ENCODE results near the gene ADAMTS12. TPM values are rescaled to one million over a fixed set of nuclear protein-coding genes. Genes with fewer than 3 reads are reported as not detected.

ADAMTS12 gene
- total RNA-seq, 2 experiments from 2014 or later: not detected

GRCh38 chr5:33905381-33905780 is 13.6 kb upstream of the ADAMTS12 start:
- intact Hi-C loops (cut with micrococcal nuclease): no loop called here
- TF ChIP-seq, protein P1, sequence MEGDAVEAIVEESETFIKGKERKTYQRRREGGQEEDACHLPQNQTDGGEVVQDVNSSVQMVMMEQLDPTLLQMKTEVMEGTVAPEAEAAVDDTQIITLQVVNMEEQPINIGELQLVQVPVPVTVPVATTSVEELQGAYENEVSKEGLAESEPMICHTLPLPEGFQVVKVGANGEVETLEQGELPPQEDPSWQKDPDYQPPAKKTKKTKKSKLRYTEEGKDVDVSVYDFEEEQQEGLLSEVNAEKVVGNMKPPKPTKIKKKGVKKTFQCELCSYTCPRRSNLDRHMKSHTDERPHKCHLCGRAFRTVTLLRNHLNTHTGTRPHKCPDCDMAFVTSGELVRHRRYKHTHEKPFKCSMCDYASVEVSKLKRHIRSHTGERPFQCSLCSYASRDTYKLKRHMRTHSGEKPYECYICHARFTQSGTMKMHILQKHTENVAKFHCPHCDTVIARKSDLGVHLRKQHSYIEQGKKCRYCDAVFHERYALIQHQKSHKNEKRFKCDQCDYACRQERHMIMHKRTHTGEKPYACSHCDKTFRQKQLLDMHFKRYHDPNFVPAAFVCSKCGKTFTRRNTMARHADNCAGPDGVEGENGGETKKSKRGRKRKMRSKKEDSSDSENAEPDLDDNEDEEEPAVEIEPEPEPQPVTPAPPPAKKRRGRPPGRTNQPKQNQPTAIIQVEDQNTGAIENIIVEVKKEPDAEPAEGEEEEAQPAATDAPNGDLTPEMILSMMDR (IDR thresholded peaks at IDR 0.05): no peak
- Mint-ChIP-seq H3K27me3 (no peaks in the 10 kb centered on the region), H3K4me1 (ENCODE audit: low read depth) (no peaks in the 10 kb centered on the region), H3K4me3 (no peak overlapping the region), H3K9me3 (peaks cover 36% of the 10 kb centered on the region), H3K27ac (no peak overlapping the region), H3K36me3 (ENCODE audit: low read depth) (peaks cover 1% of the 10 kb centered on the region)
- ATAC-seq (no peak), DNase-seq (no peak)
- CTCF ChIA-PET: no interaction called here
- POLR2A ChIA-PET: no interaction called here

GRCh38 chr5:33903118-33903517 is 11.3 kb upstream of the ADAMTS12 start:
- CTCF ChIA-PET: no interaction called here
- no peak overlapping the region for H3K27ac Mint-ChIP-seq
- intact Hi-C loops (cut with micrococcal nuclease): no loop called here
- peaks cover 33% of the 10 kb centered on the region for H3K9me3 Mint-ChIP-seq
- no peak overlapping the region for H3K4me3 Mint-ChIP-seq
- TF ChIP-seq, protein P1 (IDR thresholded peaks at IDR 0.05): no peak
- no peak for DNase-seq
- no peaks in the 10 kb centered on the region for H3K4me1 Mint-ChIP-seq (ENCODE audit: low read depth)
- POLR2A ChIA-PET: no interaction called here
- H3K27me3 Mint-ChIP-seq: no peaks in the 10 kb centered on the region
- ATAC-seq: no peak
- peaks cover 1% of the 10 kb centered on the region for H3K36me3 Mint-ChIP-seq (ENCODE audit: low read depth)

DNA sequence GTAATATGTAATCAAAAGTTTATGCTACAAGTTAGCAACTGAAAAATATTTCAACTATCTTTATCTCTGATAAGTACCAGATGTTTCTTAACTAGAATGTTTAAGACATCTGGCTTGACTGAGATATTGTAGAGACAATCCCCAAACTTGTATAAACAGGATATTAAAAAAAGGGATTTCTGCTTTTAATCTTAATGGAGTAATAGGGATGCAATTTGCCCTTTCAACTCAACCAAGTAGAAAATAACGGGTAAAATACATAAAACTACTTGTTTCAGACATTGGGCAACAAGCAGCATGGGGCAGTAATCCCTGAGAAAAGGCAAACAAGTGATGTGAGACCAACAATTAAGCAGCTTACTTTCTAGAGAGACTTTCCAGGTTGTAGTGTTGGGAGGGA is 9.4 kb upstream of the ADAMTS12 start:
- ChIA-PET CTCF (no interaction called here), POLR2A (no interaction called here)
- Mint-ChIP-seq H3K27ac (no peak overlapping the region), H3K36me3 (ENCODE audit: low read depth) (peaks cover 1% of the 10 kb centered on the region), H3K4me3 (no peak overlapping the region), H3K27me3 (peaks cover 2% of the 10 kb centered on the region), H3K4me1 (ENCODE audit: low read depth) (no peaks in the 10 kb centered on the region), H3K9me3 (peaks cover 17% of the 10 kb centered on the region)
- intact Hi-C loops (cut with micrococcal nuclease): no loop called here
- no peak for DNase-seq
- ATAC-seq: no peak
- TF ChIP-seq, protein P1 (IDR thresholded peaks at IDR 0.05): no peak

DNA sequence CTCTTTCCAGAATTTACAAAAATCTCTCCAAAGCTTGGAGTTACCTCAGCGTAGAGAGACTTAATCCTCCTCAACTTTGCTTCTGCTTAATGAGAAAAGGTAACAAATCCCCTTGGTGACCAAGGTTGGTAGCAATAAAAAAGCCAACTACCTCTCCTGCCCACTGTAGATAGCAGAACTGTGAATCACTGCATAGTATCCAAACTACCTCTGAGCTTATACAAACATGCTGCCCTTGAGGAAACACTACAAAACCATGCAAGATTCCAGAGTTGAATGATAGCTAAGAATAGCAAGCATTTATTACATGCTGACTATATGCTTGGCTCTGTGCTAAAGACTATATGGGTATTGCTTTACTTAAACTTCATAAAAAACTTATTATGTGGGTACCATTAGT is 2.8 kb upstream of the ADAMTS12 start:
- Mint-ChIP-seq H3K9me3 (no peaks in the 10 kb centered on the region), H3K4me3 (no peak overlapping the region), H3K27me3 (peaks cover 31% of the 10 kb centered on the region), H3K4me1 (ENCODE audit: low read depth) (peaks cover 6% of the 10 kb centered on the region), H3K36me3 (ENCODE audit: low read depth) (no peaks in the 10 kb centered on the region), H3K27ac (no peak overlapping the region)
- intact Hi-C loops (cut with micrococcal nuclease): no loop called here
- ChIA-PET CTCF (no interaction called here), POLR2A (no interaction called here)
- ATAC-seq (no peak), DNase-seq (no peak)
- TF ChIP-seq, protein P1 (IDR thresholded peaks at IDR 0.05): no peak

GRCh38 chr5:33892620-33893137 is 889 bp upstream of the ADAMTS12 start:
- H3K27ac Mint-ChIP-seq: no peak overlapping the region
- H3K27me3 Mint-ChIP-seq: peaks cover 33% of the 10 kb centered on the region
- ATAC-seq (no peak), DNase-seq (no peak)
- intact Hi-C loops (cut with micrococcal nuclease): no loop called here
- H3K9me3 Mint-ChIP-seq: no peaks in the 10 kb centered on the region
- POLR2A ChIA-PET: interaction anchor here (1.2 kb wide), 1 partner anchor 14 kb away, joined by 3 read pairs; no protein-coding TSS in a partner anchor
- no peak overlapping the region for H3K4me3 Mint-ChIP-seq
- CTCF ChIA-PET: no interaction called here
- TF ChIP-seq, protein P1 (IDR thresholded peaks at IDR 0.05): no peak
- peaks cover 6% of the 10 kb centered on the region for H3K4me1 Mint-ChIP-seq (ENCODE audit: low read depth)
- no peaks in the 10 kb centered on the region for H3K36me3 Mint-ChIP-seq (ENCODE audit: low read depth)

Data from activated CD8-positive, alpha-beta T cell treated with anti-CD3 and anti-CD28 coated beads for 36 hours (primary cell).